ENCODE results near the gene CELF4.

Gene CELF4

DNA sequence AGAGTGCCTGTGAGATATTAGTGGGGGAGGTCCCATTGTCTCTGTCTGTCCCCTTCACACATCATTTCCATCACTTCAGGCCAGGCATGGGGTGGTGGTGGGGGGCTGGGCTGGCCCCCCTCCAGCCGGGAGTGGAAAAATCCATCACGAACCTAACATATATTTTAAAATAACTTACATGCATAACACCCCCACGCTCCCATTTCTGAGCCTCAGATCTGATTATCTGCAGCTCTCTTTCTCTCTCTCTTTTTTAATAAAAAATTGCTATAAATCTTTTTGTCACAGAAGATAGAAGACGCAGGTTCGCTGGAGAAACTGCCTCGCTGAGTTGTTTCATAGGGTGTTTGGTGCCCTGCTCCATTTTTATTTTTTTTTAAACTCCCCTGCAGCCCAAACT, 159.8 kb downstream of the CELF4 start:
- no peak overlapping the region for H2AFZ ChIP-seq (ENCODE audit: low read depth, low read length, severe bottlenecking)

DNA sequence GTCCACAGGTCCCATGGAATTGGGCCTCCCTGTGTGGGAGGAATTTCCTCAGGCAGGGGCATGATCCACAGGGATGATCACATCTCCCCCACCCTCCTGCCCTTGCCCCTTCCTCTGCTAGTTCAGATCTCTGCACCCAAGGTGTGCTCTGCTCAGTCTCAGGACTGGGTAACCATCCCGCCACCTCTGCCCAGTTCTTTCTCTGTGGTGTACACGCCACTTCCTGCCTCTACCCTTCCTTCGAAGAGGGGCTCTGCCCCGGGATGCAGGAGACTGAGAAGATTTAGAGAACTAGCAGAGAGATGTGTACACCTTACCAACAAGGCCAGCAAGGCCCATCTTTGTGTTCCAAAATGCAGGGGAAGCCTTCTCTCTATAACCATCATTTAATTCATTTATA, 160.4 kb downstream of the CELF4 start:
- no peak for TF ChIP-seq EZH2phosphoT487 (conservative IDR thresholded peaks at IDR 0.05; ENCODE audit: low read length)
- TF ChIP-seq, protein P1, sequence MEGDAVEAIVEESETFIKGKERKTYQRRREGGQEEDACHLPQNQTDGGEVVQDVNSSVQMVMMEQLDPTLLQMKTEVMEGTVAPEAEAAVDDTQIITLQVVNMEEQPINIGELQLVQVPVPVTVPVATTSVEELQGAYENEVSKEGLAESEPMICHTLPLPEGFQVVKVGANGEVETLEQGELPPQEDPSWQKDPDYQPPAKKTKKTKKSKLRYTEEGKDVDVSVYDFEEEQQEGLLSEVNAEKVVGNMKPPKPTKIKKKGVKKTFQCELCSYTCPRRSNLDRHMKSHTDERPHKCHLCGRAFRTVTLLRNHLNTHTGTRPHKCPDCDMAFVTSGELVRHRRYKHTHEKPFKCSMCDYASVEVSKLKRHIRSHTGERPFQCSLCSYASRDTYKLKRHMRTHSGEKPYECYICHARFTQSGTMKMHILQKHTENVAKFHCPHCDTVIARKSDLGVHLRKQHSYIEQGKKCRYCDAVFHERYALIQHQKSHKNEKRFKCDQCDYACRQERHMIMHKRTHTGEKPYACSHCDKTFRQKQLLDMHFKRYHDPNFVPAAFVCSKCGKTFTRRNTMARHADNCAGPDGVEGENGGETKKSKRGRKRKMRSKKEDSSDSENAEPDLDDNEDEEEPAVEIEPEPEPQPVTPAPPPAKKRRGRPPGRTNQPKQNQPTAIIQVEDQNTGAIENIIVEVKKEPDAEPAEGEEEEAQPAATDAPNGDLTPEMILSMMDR (IDR thresholded peaks at IDR 0.05; ENCODE audit: insufficient read depth, low read length, poor library complexity, severe bottlenecking), result no peak
- Histone ChIP-seq H3K27me3 (ENCODE audit: low read length) (no peaks in the 10 kb centered on the region), H3F3A (ENCODE audit: insufficient read depth) (no peaks in the 10 kb centered on the region)

More for the DNA sequence above, 159.8 kb downstream of the CELF4 start:
- TF ChIP-seq, protein P1 (IDR thresholded peaks at IDR 0.05; ENCODE audit: insufficient read depth, low read length, poor library complexity, severe bottlenecking), result no peak
- no peak for TF ChIP-seq EZH2phosphoT487 (conservative IDR thresholded peaks at IDR 0.05; ENCODE audit: low read length)
- no peaks in the 10 kb centered on the region for H3K9me2 ChIP-seq (replicated peaks; ENCODE audit: insufficient read depth, low read length)
- no peak overlapping the region for H3K4me2 ChIP-seq (ENCODE audit: low read depth, low read length, poor library complexity, severe bottlenecking)
- no peak overlapping the region for H3K4me3 ChIP-seq (ENCODE audit: insufficient read depth, low read length, poor library complexity, severe bottlenecking)
- no peak overlapping the region for H3K9ac ChIP-seq (ENCODE audit: low read length)
- H3K27me3 ChIP-seq (ENCODE audit: low read length), result no peaks in the 10 kb centered on the region
- no peaks in the 10 kb centered on the region for H3F3A ChIP-seq (ENCODE audit: insufficient read depth)
- no peaks in the 10 kb centered on the region for H3K9me3 ChIP-seq (ENCODE audit: insufficient read depth, low read length)
- no peaks in the 10 kb centered on the region for H4K20me1 ChIP-seq (ENCODE audit: low read depth, low read length)
- H3K27ac ChIP-seq (ENCODE audit: low read depth, low read length), result no peak overlapping the region
- H3K36me3 ChIP-seq (ENCODE audit: low read length), result no peaks in the 10 kb centered on the region
- H3K79me2 ChIP-seq (ENCODE audit: insufficient read depth, low read length), result no peaks in the 10 kb centered on the region

DNA sequence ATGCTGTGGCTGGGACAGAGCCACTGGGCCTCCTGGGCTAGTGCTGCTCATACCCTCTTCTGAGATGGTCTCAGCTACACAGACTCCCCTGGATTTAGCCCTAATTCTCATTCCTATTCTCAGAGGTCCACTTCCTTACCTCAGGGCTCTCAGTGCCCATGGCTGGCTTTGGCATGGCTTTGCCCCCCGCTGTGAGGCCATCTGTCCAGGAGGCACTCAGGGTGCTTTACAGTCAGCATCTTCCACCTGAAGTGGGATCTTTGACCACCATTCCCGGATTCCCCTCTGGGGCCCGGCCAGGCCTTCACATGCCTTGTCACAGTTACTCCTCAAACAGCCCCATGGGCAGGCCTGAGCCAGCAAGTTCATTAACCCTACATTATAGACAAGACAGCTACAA, 161.8 kb downstream of the CELF4 start:
- no peaks in the 10 kb centered on the region for H3F3A ChIP-seq (ENCODE audit: insufficient read depth)
- no peaks in the 10 kb centered on the region for H4K20me1 ChIP-seq (ENCODE audit: low read depth, low read length)
- H3K36me3 ChIP-seq (ENCODE audit: low read length), result no peaks in the 10 kb centered on the region
- no peaks in the 10 kb centered on the region for H3K9me2 ChIP-seq (replicated peaks; ENCODE audit: insufficient read depth, low read length)
- no peaks in the 10 kb centered on the region for H3K27me3 ChIP-seq (ENCODE audit: low read length)
- H3K9me3 ChIP-seq (ENCODE audit: insufficient read depth, low read length), result no peaks in the 10 kb centered on the region
- no peak overlapping the region for H3K4me3 ChIP-seq (ENCODE audit: insufficient read depth, low read length, poor library complexity, severe bottlenecking)
- H3K4me2 ChIP-seq (ENCODE audit: low read depth, low read length, poor library complexity, severe bottlenecking), result no peak overlapping the region
- no peak overlapping the region for H3K9ac ChIP-seq (ENCODE audit: low read length)
- H3K79me2 ChIP-seq (ENCODE audit: insufficient read depth, low read length), result no peaks in the 10 kb centered on the region
- no peak overlapping the region for H2AFZ ChIP-seq (ENCODE audit: low read depth, low read length, severe bottlenecking)
- H3K27ac ChIP-seq (ENCODE audit: low read depth, low read length), result no peak overlapping the region
- TF ChIP-seq, protein P1 (IDR thresholded peaks at IDR 0.05; ENCODE audit: insufficient read depth, low read length, poor library complexity, severe bottlenecking), result no peak
- TF ChIP-seq EZH2phosphoT487 (conservative IDR thresholded peaks at IDR 0.05; ENCODE audit: low read length), result no peak

More for the DNA sequence above, 160.4 kb downstream of the CELF4 start:
- H3K4me3 ChIP-seq (ENCODE audit: insufficient read depth, low read length, poor library complexity, severe bottlenecking), result no peak overlapping the region
- no peak overlapping the region for H2AFZ ChIP-seq (ENCODE audit: low read depth, low read length, severe bottlenecking)
- H3K9me3 ChIP-seq (ENCODE audit: insufficient read depth, low read length), result no peaks in the 10 kb centered on the region
- no peak overlapping the region for H3K4me2 ChIP-seq (ENCODE audit: low read depth, low read length, poor library complexity, severe bottlenecking)
- no peaks in the 10 kb centered on the region for H4K20me1 ChIP-seq (ENCODE audit: low read depth, low read length)
- H3K27ac ChIP-seq (ENCODE audit: low read depth, low read length), result no peak overlapping the region
- H3K9ac ChIP-seq (ENCODE audit: low read length), result no peak overlapping the region
- no peaks in the 10 kb centered on the region for H3K36me3 ChIP-seq (ENCODE audit: low read length)
- no peaks in the 10 kb centered on the region for H3K79me2 ChIP-seq (ENCODE audit: insufficient read depth, low read length)
- no peaks in the 10 kb centered on the region for H3K9me2 ChIP-seq (replicated peaks; ENCODE audit: insufficient read depth, low read length)
